HCT116 (cell line): ENCODE data around the gene LRP1B.

Experiments
- EZH2 ChIP-seq: fragments of 200-600 bp; sonication (generic); IDR thresholded peaks from 2 replicates; pipeline ENCODE4 v1.6.1; 2017; ENCODE audit warnings: antibody characterized with exemption, mixed run types
- POLR2A ChIP-seq: IDR thresholded peaks from 2 replicates; pipeline ENCODE4 v1.7.0; 2011; ENCODE audit warnings: borderline replicate concordance; ENCODE audit not compliant: insufficient read depth, insufficient read length; ENCODE audit errors: extremely low read depth
- SIN3A ChIP-seq: IDR thresholded peaks from 2 replicates; pipeline ENCODE4 v1.6.1; 2012; ENCODE audit warnings: low read depth
- TF ChIP-seq, protein P1 (sequence below): IDR thresholded peaks from 2 replicates; pipeline ENCODE4 v1.6.1; 2011; ENCODE audit warnings: mild to moderate bottlenecking, low read length, moderate library complexity; ENCODE audit not compliant: insufficient replicate concordance; ENCODE audit errors: extremely low read depth
- TF ChIP-seq, protein P2 (sequence below), 3 experiments: fragments of 200-600 bp in 1 of 3; sonication (generic) in 1 of 3; IDR thresholded peaks in 2 of 3; conservative IDR thresholded peaks in 1 of 3; 2 replicates each; pipeline ENCODE4 v1.5.1; 2012 to 2017; ENCODE audit warnings: low read depth in 2 of 3, low read length in 2 of 3, antibody characterized with exemption in 1 of 3, borderline replicate concordance in 1 of 3, control low read depth in 1 of 3, mild to moderate bottlenecking in 1 of 3, mixed read lengths in 1 of 3, mixed run types in 1 of 3, moderate library complexity in 1 of 3; ENCODE audit not compliant: insufficient read depth in 1 of 3

DNA sequence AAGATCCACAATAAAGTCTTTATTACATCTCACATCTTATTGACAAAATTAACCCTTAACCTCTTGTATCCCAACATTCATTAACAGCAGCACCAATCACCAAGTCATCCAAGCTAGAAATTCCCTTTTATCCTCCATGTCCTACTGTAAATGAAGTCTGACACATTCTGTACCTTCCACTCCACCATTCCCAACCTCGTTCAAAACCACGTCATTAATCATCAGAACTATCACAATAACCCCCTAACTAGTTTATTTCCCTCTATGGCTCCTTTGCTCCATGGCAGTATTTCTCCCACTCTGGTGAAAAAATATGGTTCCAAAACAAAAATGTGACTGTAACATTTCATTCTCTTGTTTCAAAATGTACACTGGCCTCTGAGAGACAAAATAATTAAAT lies 1626.2 kb downstream of the LRP1B start:
- TF ChIP-seq SIN3A (no peak), POLR2A (no peak), EZH2 (no peak)
- TF ChIP-seq, protein P1, sequence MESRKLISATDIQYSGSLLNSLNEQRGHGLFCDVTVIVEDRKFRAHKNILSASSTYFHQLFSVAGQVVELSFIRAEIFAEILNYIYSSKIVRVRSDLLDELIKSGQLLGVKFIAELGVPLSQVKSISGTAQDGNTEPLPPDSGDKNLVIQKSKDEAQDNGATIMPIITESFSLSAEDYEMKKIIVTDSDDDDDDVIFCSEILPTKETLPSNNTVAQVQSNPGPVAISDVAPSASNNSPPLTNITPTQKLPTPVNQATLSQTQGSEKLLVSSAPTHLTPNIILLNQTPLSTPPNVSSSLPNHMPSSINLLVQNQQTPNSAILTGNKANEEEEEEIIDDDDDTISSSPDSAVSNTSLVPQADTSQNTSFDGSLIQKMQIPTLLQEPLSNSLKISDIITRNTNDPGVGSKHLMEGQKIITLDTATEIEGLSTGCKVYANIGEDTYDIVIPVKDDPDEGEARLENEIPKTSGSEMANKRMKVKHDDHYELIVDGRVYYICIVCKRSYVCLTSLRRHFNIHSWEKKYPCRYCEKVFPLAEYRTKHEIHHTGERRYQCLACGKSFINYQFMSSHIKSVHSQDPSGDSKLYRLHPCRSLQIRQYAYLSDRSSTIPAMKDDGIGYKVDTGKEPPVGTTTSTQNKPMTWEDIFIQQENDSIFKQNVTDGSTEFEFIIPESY = no peak
- TF ChIP-seq, protein P2, sequence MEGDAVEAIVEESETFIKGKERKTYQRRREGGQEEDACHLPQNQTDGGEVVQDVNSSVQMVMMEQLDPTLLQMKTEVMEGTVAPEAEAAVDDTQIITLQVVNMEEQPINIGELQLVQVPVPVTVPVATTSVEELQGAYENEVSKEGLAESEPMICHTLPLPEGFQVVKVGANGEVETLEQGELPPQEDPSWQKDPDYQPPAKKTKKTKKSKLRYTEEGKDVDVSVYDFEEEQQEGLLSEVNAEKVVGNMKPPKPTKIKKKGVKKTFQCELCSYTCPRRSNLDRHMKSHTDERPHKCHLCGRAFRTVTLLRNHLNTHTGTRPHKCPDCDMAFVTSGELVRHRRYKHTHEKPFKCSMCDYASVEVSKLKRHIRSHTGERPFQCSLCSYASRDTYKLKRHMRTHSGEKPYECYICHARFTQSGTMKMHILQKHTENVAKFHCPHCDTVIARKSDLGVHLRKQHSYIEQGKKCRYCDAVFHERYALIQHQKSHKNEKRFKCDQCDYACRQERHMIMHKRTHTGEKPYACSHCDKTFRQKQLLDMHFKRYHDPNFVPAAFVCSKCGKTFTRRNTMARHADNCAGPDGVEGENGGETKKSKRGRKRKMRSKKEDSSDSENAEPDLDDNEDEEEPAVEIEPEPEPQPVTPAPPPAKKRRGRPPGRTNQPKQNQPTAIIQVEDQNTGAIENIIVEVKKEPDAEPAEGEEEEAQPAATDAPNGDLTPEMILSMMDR (IDR thresholded peaks at IDR 0.05 in 2 of 3, conservative IDR thresholded peaks at IDR 0.05 in 1 of 3; ENCODE audit: borderline replicate concordance in 1 of 3, insufficient read depth in 1 of 3, low read depth in 2 of 3, low read length in 2 of 3) = no peak
